HepG2 (cell line): ENCODE data around the gene MKRN1. TPM values are rescaled to one million over a fixed set of nuclear protein-coding genes. Genes with fewer than 3 reads are reported as not detected.

Experiments
- NR1H2 ChIP-seq: sonication (generic); formaldehyde crosslinking; IDR thresholded peaks from 2 replicates; pipeline ENCODE4 v1.8.1; 2022; ENCODE audit warnings: low read depth, missing genetic modification reagents, borderline replicate concordance
- TEAD3 ChIP-seq: optimal IDR thresholded peaks from 2 replicates; pipeline ENCODE3; 2016; ENCODE audit warnings: borderline replicate concordance
- TFAP4 ChIP-seq: sonication (generic); IDR thresholded peaks from 2 replicates; pipeline ENCODE4 v1.6.1; 2016; ENCODE audit warnings: low read depth, borderline replicate concordance
- ZNF34 ChIP-seq: sonication (generic); formaldehyde crosslinking; IDR thresholded peaks from 2 replicates; pipeline ENCODE4 v1.4.0; 2020; ENCODE audit warnings: mild to moderate bottlenecking, missing genetic modification reagents, borderline replicate concordance
- ZNF446 ChIP-seq: sonication (generic); formaldehyde crosslinking; IDR thresholded peaks from 2 replicates; pipeline ENCODE4 v1.5.0; 2020; ENCODE audit warnings: mild to moderate bottlenecking, missing genetic modification reagents
- ZNF543 ChIP-seq: sonication (generic); formaldehyde crosslinking; IDR thresholded peaks from 2 replicates; pipeline ENCODE4 v1.4.0; 2020; ENCODE audit warnings: mild to moderate bottlenecking, missing genetic modification reagents
- ZNF710 ChIP-seq: sonication (generic); formaldehyde crosslinking; IDR thresholded peaks from 2 replicates; pipeline ENCODE4 v1.5.0; 2020; ENCODE audit warnings: mild to moderate bottlenecking, missing genetic modification reagents, borderline replicate concordance
- polyA plus RNA-seq, 8 experiments: library from polyadenylated mRNA; depleted of rRNA in 3 of 8; stranded (reverse) in 7 of 8; unstranded in 1 of 8; fragments of >200 nt; fragmentation: Illumina TruSeq in 4 of 8; extraction: Trizol in 4 of 8; gene quantifications; 2 replicates each; pipeline versions ENCODE4 v1.2.1 to v1.2.3, GENCODE V29; 2011 to 2016; ENCODE audit warnings: low read depth in 4 of 8, missing spikeins in 1 of 8, mixed read lengths in 1 of 8; ENCODE audit not compliant: insufficient read depth in 1 of 8
- total RNA-seq, 5 experiments: library from RNA; depleted of rRNA; stranded (reverse); fragments of >200 nt; fragmentation: Illumina TruSeq; extraction: Trizol; gene quantifications; 2 replicates each; pipeline ENCODE4 v1.2.3, GENCODE V29; 2016; ENCODE audit warnings: low read depth in 1 of 5
- TF ChIP-seq, protein P1 (sequence below): sonication (generic); formaldehyde crosslinking; IDR thresholded peaks from 2 replicates; pipeline ENCODE4 v1.4.0; 2020; ENCODE audit warnings: mild to moderate bottlenecking, missing genetic modification reagents
- TF ChIP-seq, protein P2 (sequence below): sonication (generic); formaldehyde crosslinking; IDR thresholded peaks from 2 replicates; pipeline ENCODE4 v1.5.0; 2020; ENCODE audit warnings: mild to moderate bottlenecking, missing genetic modification reagents, moderate library complexity
- TF ChIP-seq, protein P3 (sequence below): sonication (generic); formaldehyde crosslinking; IDR thresholded peaks from 2 replicates; pipeline ENCODE4 v1.8.0; 2022; ENCODE audit warnings: mild to moderate bottlenecking, missing genetic modification reagents, borderline replicate concordance

MKRN1 gene
- total and polyA plus RNA-seq, 2 of the 13 experiments (the other 11 are each of a cell fraction or from before 2014, with no cell fraction given), result 28.5 to 32.8 TPM

DNA sequence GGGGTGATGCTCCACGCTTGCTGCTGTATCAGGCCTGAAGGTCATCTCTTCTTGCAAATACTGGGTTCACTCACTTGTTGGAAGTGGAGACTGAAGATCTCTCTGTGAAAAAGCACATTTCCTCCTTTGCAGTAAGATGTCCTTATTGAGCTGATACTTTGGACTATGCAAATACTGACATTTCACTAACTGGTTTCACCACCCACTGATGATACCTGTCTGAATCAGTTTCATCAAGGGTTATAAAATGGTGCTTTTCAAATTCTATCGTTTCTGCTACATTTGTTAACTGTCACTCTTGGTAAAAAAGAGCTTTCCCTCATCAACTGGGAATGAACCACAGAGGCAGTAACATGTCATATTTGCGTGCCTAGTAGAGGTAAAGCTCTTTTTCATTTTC, 39.9 kb downstream of the MKRN1 start (continued):
- TF ChIP-seq, protein P1, sequence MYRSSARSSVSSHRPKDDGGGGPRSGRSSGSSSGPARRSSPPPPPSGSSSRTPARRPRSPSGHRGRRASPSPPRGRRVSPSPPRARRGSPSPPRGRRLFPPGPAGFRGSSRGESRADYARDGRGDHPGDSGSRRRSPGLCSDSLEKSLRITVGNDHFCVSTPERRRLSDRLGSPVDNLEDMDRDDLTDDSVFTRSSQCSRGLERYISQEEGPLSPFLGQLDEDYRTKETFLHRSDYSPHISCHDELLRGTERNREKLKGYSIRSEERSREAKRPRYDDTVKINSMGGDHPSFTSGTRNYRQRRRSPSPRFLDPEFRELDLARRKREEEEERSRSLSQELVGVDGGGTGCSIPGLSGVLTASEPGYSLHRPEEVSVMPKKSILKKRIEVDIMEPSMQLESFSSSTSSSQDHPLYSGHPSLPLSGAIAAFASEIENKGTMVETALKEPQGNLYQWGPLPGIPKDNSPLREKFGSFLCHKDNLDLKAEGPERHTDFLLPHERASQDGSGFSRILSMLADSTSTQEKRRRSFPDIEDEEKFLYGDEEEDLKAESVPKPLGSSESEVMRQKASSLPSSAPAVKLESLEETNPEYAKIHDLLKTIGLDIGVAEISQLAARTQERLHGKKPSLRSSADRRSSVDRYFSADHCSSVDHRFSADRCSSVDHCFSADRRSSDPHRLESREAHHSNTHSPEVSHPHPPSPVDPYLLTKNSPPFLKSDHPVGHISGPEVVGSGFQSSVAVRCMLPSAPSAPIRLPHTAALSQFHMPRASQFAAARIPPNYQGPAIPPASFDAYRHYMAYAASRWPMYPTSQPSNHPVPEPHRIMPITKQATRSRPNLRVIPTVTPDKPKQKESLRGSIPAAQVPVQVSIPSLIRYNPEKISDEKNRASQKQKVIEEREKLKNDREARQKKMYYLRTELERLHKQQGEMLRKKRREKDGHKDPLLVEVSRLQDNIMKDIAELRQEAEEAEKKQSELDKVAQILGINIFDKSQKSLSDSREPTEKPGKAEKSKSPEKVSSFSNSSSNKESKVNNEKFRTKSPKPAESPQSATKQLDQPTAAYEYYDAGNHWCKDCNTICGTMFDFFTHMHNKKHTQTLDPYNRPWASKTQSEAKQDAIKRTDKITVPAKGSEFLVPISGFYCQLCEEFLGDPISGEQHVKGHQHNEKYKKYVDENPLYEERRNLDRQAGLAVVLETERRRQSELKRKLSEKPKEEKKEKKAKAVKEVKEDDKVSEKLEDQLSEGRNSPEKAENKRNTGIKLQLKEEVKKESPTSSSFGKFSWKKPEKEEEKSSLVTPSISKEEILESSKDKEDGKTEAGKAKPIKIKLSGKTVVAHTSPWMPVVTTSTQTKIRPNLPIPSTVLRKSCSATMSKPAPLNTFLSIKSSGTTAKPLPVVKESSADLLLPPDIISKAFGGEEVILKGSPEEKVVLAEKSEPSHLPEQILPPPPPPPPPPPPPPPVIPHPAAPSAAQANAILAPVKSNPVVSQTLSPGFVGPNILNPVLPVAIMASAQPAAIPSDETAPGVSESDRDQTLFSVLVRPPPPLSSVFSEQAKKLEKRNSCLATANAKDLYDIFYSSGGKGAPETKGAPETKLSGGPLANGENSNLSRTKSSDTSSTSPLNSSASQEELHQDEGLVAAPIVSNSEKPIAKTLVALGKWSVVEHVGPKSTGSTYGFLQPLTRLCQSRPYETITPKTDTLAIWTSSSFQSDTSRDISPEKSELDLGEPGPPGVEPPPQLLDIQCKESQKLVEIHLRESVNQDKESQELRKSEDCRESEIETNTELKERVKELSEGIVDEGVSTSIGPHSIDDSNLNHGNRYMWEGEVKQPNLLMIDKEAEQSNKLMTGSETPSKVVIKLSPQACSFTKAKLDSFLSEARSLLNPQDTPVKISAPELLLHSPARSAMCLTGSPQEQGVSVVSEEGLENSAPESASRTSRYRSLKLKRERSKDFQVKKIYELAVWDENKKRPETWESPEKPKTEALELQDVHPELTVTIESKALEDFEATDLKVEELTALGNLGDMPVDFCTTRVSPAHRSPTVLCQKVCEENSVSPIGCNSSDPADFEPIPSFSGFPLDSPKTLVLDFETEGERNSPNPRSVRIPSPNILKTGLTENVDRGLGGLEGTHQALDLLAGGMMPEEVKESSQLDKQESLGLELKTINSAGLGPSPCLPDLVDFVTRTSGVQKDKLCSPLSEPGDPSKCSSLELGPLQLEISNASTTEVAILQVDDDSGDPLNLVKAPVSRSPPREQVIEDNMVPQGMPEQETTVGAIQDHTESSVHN (CRISPR knock-in tag), result no peak
- TF ChIP-seq TEAD3 (CRISPR knock-in tag) (no peak), TFAP4 (no peak), NR1H2 (no peak), ZNF446 (CRISPR knock-in tag) (no peak), ZNF34 (CRISPR knock-in tag) (no peak), ZNF543 (CRISPR knock-in tag) (no peak), ZNF710 (no peak)
- TF ChIP-seq, protein P2, sequence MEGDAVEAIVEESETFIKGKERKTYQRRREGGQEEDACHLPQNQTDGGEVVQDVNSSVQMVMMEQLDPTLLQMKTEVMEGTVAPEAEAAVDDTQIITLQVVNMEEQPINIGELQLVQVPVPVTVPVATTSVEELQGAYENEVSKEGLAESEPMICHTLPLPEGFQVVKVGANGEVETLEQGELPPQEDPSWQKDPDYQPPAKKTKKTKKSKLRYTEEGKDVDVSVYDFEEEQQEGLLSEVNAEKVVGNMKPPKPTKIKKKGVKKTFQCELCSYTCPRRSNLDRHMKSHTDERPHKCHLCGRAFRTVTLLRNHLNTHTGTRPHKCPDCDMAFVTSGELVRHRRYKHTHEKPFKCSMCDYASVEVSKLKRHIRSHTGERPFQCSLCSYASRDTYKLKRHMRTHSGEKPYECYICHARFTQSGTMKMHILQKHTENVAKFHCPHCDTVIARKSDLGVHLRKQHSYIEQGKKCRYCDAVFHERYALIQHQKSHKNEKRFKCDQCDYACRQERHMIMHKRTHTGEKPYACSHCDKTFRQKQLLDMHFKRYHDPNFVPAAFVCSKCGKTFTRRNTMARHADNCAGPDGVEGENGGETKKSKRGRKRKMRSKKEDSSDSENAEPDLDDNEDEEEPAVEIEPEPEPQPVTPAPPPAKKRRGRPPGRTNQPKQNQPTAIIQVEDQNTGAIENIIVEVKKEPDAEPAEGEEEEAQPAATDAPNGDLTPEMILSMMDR (CRISPR knock-in tag), result no peak
- TF ChIP-seq, protein P3, sequence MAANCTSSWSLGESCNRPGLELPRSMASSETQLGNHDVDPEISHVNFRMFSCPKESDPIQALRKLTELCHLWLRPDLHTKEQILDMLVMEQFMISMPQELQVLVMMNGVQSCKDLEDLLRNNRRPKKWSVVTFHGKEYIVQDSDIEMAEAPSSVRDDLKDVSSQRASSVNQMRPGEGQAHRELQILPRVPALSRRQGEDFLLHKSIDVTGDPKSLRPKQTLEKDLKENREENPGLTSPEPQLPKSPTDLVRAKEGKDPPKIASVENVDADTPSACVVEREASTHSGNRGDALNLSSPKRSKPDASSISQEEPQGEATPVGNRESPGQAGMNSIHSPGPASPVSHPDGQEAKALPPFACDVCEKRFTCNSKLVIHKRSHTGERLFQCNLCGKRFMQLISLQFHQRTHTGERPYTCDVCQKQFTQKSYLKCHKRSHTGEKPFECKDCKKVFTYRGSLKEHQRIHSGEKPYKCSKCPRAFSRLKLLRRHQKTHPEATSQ (CRISPR knock-in tag), result no peak
